Measurements from ENCODE around the gene EAPP.

EAPP gene

DNA sequence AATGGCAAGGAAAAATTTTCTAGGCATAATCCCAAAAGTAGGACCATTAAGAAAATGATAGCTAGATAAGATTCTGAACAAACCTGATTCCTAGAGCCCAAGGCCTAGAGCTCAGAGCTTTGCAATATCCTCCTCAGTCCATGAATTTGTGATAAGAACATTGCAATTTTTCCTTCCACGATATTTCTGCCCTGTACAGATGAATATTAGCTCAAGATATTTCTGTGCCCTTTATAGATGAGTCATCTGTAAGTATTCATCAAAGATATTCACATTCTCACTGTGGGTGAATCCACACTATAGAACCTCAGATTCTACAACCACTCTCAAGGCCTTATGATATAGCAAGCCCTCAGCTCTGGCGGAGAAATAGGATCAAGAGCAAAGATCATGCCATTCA is 37.5 kb downstream of the EAPP start:
- DNase-seq (ENCODE audit: insufficient read length, low spot score) (no peak), FAIRE-seq (no peak)
- no peak for TF ChIP-seq SPI1 (IDR thresholded peaks at IDR 0.05; ENCODE audit: low read depth, low read length)
- TF ChIP-seq POLR2AphosphoS5 (IDR thresholded peaks at IDR 0.05; ENCODE audit: low read depth, low read length), result no peak
- no peak for TF ChIP-seq TAF1 (IDR thresholded peaks at IDR 0.05; ENCODE audit: low read depth, low read length)
- no peak for TF ChIP-seq PAX5 (IDR thresholded peaks at IDR 0.05; ENCODE audit: insufficient read depth, low read length, severe bottlenecking)
- TF ChIP-seq POU2F2 (IDR thresholded peaks at IDR 0.05; ENCODE audit: low read depth, low read length), result no peak
- TF ChIP-seq POLR2A (IDR thresholded peaks at IDR 0.05; ENCODE audit: low read depth, low read length), result no peak

GRCh38 chr14:34501004-34501580 is 38.4 kb downstream of the EAPP start:
- DNase-seq (ENCODE audit: insufficient read length, low spot score), result no peak
- FAIRE-seq, result no peak
- no peak for TF ChIP-seq POLR2A (IDR thresholded peaks at IDR 0.05; ENCODE audit: low read depth, low read length)
- TF ChIP-seq POLR2AphosphoS5 (IDR thresholded peaks at IDR 0.05; ENCODE audit: low read depth, low read length), result no peak
- no peak for TF ChIP-seq POU2F2 (IDR thresholded peaks at IDR 0.05; ENCODE audit: low read depth, low read length)
- TF ChIP-seq SPI1 (IDR thresholded peaks at IDR 0.05; ENCODE audit: low read depth, low read length), result no peak

DNA sequence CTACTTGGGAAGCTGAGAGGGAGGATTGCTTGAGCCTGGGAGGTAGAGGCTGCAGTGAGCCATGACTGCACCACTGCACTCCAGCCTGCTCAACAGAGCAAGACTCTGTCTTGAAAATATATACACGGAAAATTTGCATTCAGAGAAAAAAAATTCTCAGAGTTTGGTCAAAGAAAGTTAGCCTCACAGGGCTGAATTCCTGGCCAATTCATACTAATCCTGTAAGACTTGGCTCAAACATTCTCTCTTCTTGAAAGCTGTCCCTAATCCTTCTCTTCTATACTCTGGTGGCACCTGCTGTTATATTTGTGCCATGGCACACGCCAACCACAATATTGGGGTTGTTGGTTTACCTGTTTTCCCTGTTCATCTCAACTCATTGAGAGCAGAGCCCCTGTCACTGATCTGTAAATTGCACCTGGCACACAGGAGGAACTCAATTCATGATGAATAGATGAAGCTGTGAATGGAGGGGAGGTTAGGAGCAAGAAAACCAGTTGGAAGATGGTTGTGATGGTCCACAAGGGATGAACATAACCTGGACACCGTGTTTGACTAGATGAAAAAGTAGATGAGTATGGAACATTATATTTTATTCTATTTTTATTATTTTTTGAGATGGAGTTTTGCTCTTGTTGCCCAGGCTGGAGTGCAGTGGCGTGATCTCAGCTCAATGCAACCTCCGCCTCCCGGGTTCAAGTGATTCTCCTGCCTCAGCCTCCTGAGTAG is 40.7 kb downstream of the EAPP start:
- FAIRE-seq (no peak), DNase-seq (ENCODE audit: insufficient read length, low spot score) (no peak)
- no peak for TF ChIP-seq POU2F2 (IDR thresholded peaks at IDR 0.05; ENCODE audit: low read depth, low read length)
- TF ChIP-seq PAX5 (IDR thresholded peaks at IDR 0.05; ENCODE audit: insufficient read depth, low read length, severe bottlenecking), result no peak

GRCh38 chr14:34496679-34497513 is 42.6 kb downstream of the EAPP start:
- DNase-seq (ENCODE audit: insufficient read length, low spot score) (no peak), FAIRE-seq (no peak)

GRCh38 chr14:34496007-34496678 is 43.4 kb downstream of the EAPP start:
- DNase-seq (ENCODE audit: insufficient read length, low spot score), result no peak
- TF ChIP-seq TAF1 (IDR thresholded peaks at IDR 0.05; ENCODE audit: low read depth, low read length) (no peak), POLR2A (IDR thresholded peaks at IDR 0.05; ENCODE audit: low read depth, low read length) (no peak), SPI1 (IDR thresholded peaks at IDR 0.05; ENCODE audit: low read depth, low read length) (no peak), POU2F2 (IDR thresholded peaks at IDR 0.05; ENCODE audit: low read depth, low read length) (no peak), POLR2AphosphoS5 (IDR thresholded peaks at IDR 0.05; ENCODE audit: low read depth, low read length) (no peak), PAX5 (IDR thresholded peaks at IDR 0.05; ENCODE audit: insufficient read depth, low read length, severe bottlenecking) (no peak)
- no peak for FAIRE-seq

More at GRCh38 chr14:34496679-34497513, 42.6 kb downstream of the EAPP start:
- TF ChIP-seq POLR2A (IDR thresholded peaks at IDR 0.05; ENCODE audit: low read depth, low read length) (no peak), POU2F2 (IDR thresholded peaks at IDR 0.05; ENCODE audit: low read depth, low read length) (no peak), TAF1 (IDR thresholded peaks at IDR 0.05; ENCODE audit: low read depth, low read length) (no peak), POLR2AphosphoS5 (IDR thresholded peaks at IDR 0.05; ENCODE audit: low read depth, low read length) (no peak), PAX5 (IDR thresholded peaks at IDR 0.05; ENCODE audit: insufficient read depth, low read length, severe bottlenecking) (no peak), SPI1 (IDR thresholded peaks at IDR 0.05; ENCODE audit: low read depth, low read length) (no peak)

GRCh38 chr14:34489324-34489723 is 50.2 kb downstream of the EAPP start:
- DNase-seq (ENCODE audit: insufficient read length, low spot score), result no peak
- FAIRE-seq, result no peak
- TF ChIP-seq TAF1 (IDR thresholded peaks at IDR 0.05; ENCODE audit: low read depth, low read length) (no peak), PAX5 (IDR thresholded peaks at IDR 0.05; ENCODE audit: insufficient read depth, low read length, severe bottlenecking) (no peak), POLR2A (IDR thresholded peaks at IDR 0.05; ENCODE audit: low read depth, low read length) (no peak), POLR2AphosphoS5 (IDR thresholded peaks at IDR 0.05; ENCODE audit: low read depth, low read length) (no peak), POU2F2 (IDR thresholded peaks at IDR 0.05; ENCODE audit: low read depth, low read length) (no peak), SPI1 (IDR thresholded peaks at IDR 0.05; ENCODE audit: low read depth, low read length) (no peak)

- TF ChIP-seq POLR2AphosphoS5 (IDR thresholded peaks at IDR 0.05; ENCODE audit: low read depth, low read length) (no peak), POLR2A (IDR thresholded peaks at IDR 0.05; ENCODE audit: low read depth, low read length) (no peak), SPI1 (IDR thresholded peaks at IDR 0.05; ENCODE audit: low read depth, low read length) (no peak), POU2F2 (IDR thresholded peaks at IDR 0.05; ENCODE audit: low read depth, low read length) (no peak), TAF1 (IDR thresholded peaks at IDR 0.05; ENCODE audit: low read depth, low read length) (no peak), PAX5 (IDR thresholded peaks at IDR 0.05; ENCODE audit: insufficient read depth, low read length, severe bottlenecking) (no peak)
- FAIRE-seq (no peak), DNase-seq (ENCODE audit: insufficient read length, low spot score) (no peak)
These were observed 51.0 kb downstream of the EAPP start for GRCh38 chr14:34488528-34488927.

- no peak for FAIRE-seq
- TF ChIP-seq POLR2A (IDR thresholded peaks at IDR 0.05; ENCODE audit: low read depth, low read length), result no peak
- TF ChIP-seq SPI1 (IDR thresholded peaks at IDR 0.05; ENCODE audit: low read depth, low read length), result no peak
- TF ChIP-seq POU2F2 (IDR thresholded peaks at IDR 0.05; ENCODE audit: low read depth, low read length), result no peak
- no peak for TF ChIP-seq PAX5 (IDR thresholded peaks at IDR 0.05; ENCODE audit: insufficient read depth, low read length, severe bottlenecking)
- TF ChIP-seq TAF1 (IDR thresholded peaks at IDR 0.05; ENCODE audit: low read depth, low read length), result no peak
- no peak for TF ChIP-seq POLR2AphosphoS5 (IDR thresholded peaks at IDR 0.05; ENCODE audit: low read depth, low read length)
- no peak for DNase-seq (ENCODE audit: insufficient read length, low spot score)
These were observed 54.8 kb downstream of the EAPP start for GRCh38 chr14:34484726-34485125.

DNA sequence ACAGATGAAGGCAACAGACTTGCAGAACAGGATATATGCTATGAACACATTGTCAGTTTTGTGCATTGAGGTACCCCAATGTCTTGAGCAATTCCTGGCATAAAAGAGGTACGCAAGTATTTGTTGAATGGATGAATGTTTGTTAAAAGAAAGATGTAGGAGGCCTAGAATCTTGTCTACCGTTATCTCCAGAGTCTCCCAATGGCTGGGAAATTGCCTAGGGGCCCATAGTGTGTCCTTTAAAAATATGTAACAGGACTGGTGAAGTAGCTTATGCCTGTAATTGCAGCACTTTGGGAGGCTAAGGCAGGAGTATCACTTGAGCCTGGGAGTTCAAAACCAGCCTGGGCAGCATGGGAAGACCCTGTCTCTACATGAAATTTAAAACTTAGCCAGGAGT is 57.0 kb downstream of the EAPP start:
- FAIRE-seq (no peak), DNase-seq (ENCODE audit: insufficient read length, low spot score) (no peak)

More for the DNA sequence above, 57.0 kb downstream of the EAPP start:
- TF ChIP-seq POLR2AphosphoS5 (IDR thresholded peaks at IDR 0.05; ENCODE audit: low read depth, low read length) (no peak), POLR2A (IDR thresholded peaks at IDR 0.05; ENCODE audit: low read depth, low read length) (no peak), PAX5 (IDR thresholded peaks at IDR 0.05; ENCODE audit: insufficient read depth, low read length, severe bottlenecking) (no peak), SPI1 (IDR thresholded peaks at IDR 0.05; ENCODE audit: low read depth, low read length) (no peak), TAF1 (IDR thresholded peaks at IDR 0.05; ENCODE audit: low read depth, low read length) (no peak), POU2F2 (IDR thresholded peaks at IDR 0.05; ENCODE audit: low read depth, low read length) (no peak)
